HEK293T (cell line): ENCODE data around the gene YAF2.

ENCODE experiments used
- ARNT ChIP-seq: fragments of 450-650 bp; IDR thresholded peaks from 2 replicates; pipeline ENCODE4 v1.6.1; 2017; ENCODE audit warnings: mild to moderate bottlenecking
- ELF4 ChIP-seq: fragments of 450-650 bp; IDR thresholded peaks from 2 replicates; pipeline ENCODE4 v1.6.1; 2017; ENCODE audit warnings: antibody characterized with exemption
- FOXA1 ChIP-seq: fragments of 450-650 bp; IDR thresholded peaks from 2 replicates; pipeline ENCODE4 v1.6.1; 2016; ENCODE audit warnings: mild to moderate bottlenecking
- FOXK2 ChIP-seq: fragments of 450-650 bp; IDR thresholded peaks from 2 replicates; pipeline ENCODE4 v1.6.1; 2016; ENCODE audit warnings: mild to moderate bottlenecking
- FOXM1 ChIP-seq: fragments of 450-650 bp; IDR thresholded peaks from 2 replicates; pipeline ENCODE4 v1.6.1; 2017; ENCODE audit warnings: mild to moderate bottlenecking, borderline replicate concordance
- HDGF ChIP-seq: fragments of 450-650 bp; IDR thresholded peaks from 2 replicates; pipeline ENCODE4 v1.6.1; 2017; ENCODE audit warnings: antibody characterized with exemption, borderline replicate concordance
- SP1 ChIP-seq: fragments of 450-650 bp; IDR thresholded peaks from 2 replicates; pipeline ENCODE4 v1.6.1; 2017

GRCh38 chr12:42192258-42192657, 45.8 kb downstream of the YAF2 start:
- TF ChIP-seq HDGF (no peak), SP1 (no peak), FOXA1 (no peak), ARNT (no peak), ELF4 (no peak), FOXK2 (no peak), FOXM1 (no peak)
